ENCODE measurements around the gene SLC24A4.

Gene SLC24A4

GRCh38 chr14:92505826-92506225, 182.9 kb downstream of the SLC24A4 start:
- no peak for DNase-seq (ENCODE audit: low read depth)
- no peak for TF ChIP-seq CTCF (IDR thresholded peaks at IDR 0.05; ENCODE audit: control insufficient read depth, insufficient read depth, low read depth, low read length, missing control alignments)
- H3K4me3 ChIP-seq (ENCODE audit: control insufficient read depth, low read depth, low read length) = no peak overlapping the region

- no peak for TF ChIP-seq CTCF (IDR thresholded peaks at IDR 0.05; ENCODE audit: control insufficient read depth, insufficient read depth, low read depth, low read length, missing control alignments)
- no peak for DNase-seq (ENCODE audit: low read depth)
- H3K4me3 ChIP-seq (ENCODE audit: control insufficient read depth, low read depth, low read length) = no peak overlapping the region
Measured at GRCh38 chr14:92506231-92506630, 183.3 kb downstream of the SLC24A4 start.

GRCh38 chr14:92507174-92507768, 184.3 kb downstream of the SLC24A4 start:
- no peak for TF ChIP-seq CTCF (IDR thresholded peaks at IDR 0.05; ENCODE audit: control insufficient read depth, insufficient read depth, low read depth, low read length, missing control alignments)
- H3K4me3 ChIP-seq (ENCODE audit: control insufficient read depth, low read depth, low read length) = no peak overlapping the region
- no peak for DNase-seq (ENCODE audit: low read depth)

- no peak for DNase-seq (ENCODE audit: low read depth)
- no peak overlapping the region for H3K4me3 ChIP-seq (ENCODE audit: control insufficient read depth, low read depth, low read length)
- TF ChIP-seq CTCF (IDR thresholded peaks at IDR 0.05; ENCODE audit: control insufficient read depth, insufficient read depth, low read depth, low read length, missing control alignments) = no peak
Measured at GRCh38 chr14:92510972-92511371, 188.0 kb downstream of the SLC24A4 start.

- no peak for TF ChIP-seq CTCF (IDR thresholded peaks at IDR 0.05; ENCODE audit: control insufficient read depth, insufficient read depth, low read depth, low read length, missing control alignments)
- H3K4me3 ChIP-seq (ENCODE audit: control insufficient read depth, low read depth, low read length) = no peak overlapping the region
- peak; percentile 91 for DNase-seq (ENCODE audit: low read depth)
Measured at GRCh38 chr14:92511453-92512238, 188.7 kb downstream of the SLC24A4 start.

- H3K4me3 ChIP-seq (ENCODE audit: control insufficient read depth, low read depth, low read length) = peak overlapping the region; percentile 80
- TF ChIP-seq CTCF (IDR thresholded peaks at IDR 0.05; ENCODE audit: control insufficient read depth, insufficient read depth, low read depth, low read length, missing control alignments) = no peak
- no peak for DNase-seq (ENCODE audit: low read depth)
Measured at GRCh38 chr14:92512807-92513203, 189.8 kb downstream of the SLC24A4 start.
